H9 (cell line): ENCODE results near the gene KCTD5. TPM values are rescaled to one million over a fixed set of nuclear protein-coding genes. Genes with fewer than 3 reads are reported as not detected.

ENCODE experiments used
- DNase-seq: peaks from one replicate; pipeline ENCODE4 v3.0.0-alpha.2; 2017
- H2AFZ ChIP-seq: one replicate; pipeline ENCODE4 v1.6.1; 2013; ENCODE audit warnings: mild to moderate bottlenecking, low read length, control low read depth, moderate library complexity
- H2AK5ac ChIP-seq: 2 replicates; pipeline ENCODE4 v1.6.1; 2013; ENCODE audit warnings: low read length, control low read depth, mixed read lengths; ENCODE audit not compliant: insufficient read length
- H2BK120ac ChIP-seq: one replicate; pipeline ENCODE4 v1.6.1; 2013; ENCODE audit warnings: low read depth, mild to moderate bottlenecking, low read length, control low read depth, inconsistent platforms; ENCODE audit not compliant: poor library complexity, severe bottlenecking
- H2BK12ac ChIP-seq: 2 replicates; pipeline ENCODE4 v1.6.1; 2013; ENCODE audit warnings: low read length, control low read depth, mixed read lengths, low read depth; ENCODE audit not compliant: insufficient read length
- H2BK15ac ChIP-seq: 2 replicates; pipeline ENCODE4 v1.6.1; 2013; ENCODE audit warnings: low read depth, low read length, control low read depth
- H2BK20ac ChIP-seq: one replicate; pipeline ENCODE4 v1.6.1; 2013; ENCODE audit warnings: low read depth, mild to moderate bottlenecking, low read length, control low read depth, inconsistent platforms; ENCODE audit not compliant: poor library complexity, severe bottlenecking
- H2BK5ac ChIP-seq: 2 replicates; pipeline ENCODE4 v1.6.1; 2013; ENCODE audit warnings: low read length, control low read depth, mixed read lengths; ENCODE audit not compliant: insufficient read length
- H3K14ac ChIP-seq: 2 replicates; pipeline ENCODE4 v1.6.1; 2013; ENCODE audit warnings: low read length, control low read depth; ENCODE audit not compliant: insufficient read depth
- H3K18ac ChIP-seq: 2 replicates; pipeline ENCODE4 v1.6.1; 2013; ENCODE audit warnings: low read depth, mild to moderate bottlenecking, mixed read lengths, low read length, control low read depth; ENCODE audit not compliant: insufficient read length
- H3K23ac ChIP-seq: 2 replicates; pipeline ENCODE4 v1.6.1; 2013; ENCODE audit warnings: low read length, control low read depth, mixed read lengths, low read depth; ENCODE audit not compliant: insufficient read length
- H3K23me2 ChIP-seq: 2 replicates; pipeline ENCODE4 v1.6.1; 2013; ENCODE audit warnings: low read depth, mild to moderate bottlenecking, mixed read lengths, low read length, control low read depth; ENCODE audit not compliant: insufficient read length, poor library complexity, severe bottlenecking
- H3K27ac ChIP-seq: 2 replicates; pipeline ENCODE4 v1.5.1; 2013; ENCODE audit warnings: low read length, control low read depth, mixed read lengths, low read depth; ENCODE audit not compliant: insufficient read length
- H3K27me3 ChIP-seq: 2 replicates; pipeline ENCODE4 v1.6.1; 2013; ENCODE audit warnings: low read length, control low read depth, inconsistent platforms; ENCODE audit not compliant: insufficient read depth
- H3K4ac ChIP-seq: 2 replicates; pipeline ENCODE4 v1.6.1; 2013; ENCODE audit warnings: low read depth, mild to moderate bottlenecking, control low read depth, inconsistent platforms, low read length, moderate library complexity
- H3K4me1 ChIP-seq: 2 replicates; pipeline ENCODE4 v1.6.1; 2013; ENCODE audit warnings: low read length, control low read depth, inconsistent platforms; ENCODE audit not compliant: insufficient read depth
- H3K4me2 ChIP-seq: 2 replicates; pipeline ENCODE4 v1.6.1; 2013; ENCODE audit warnings: low read length, control low read depth, mixed read lengths; ENCODE audit not compliant: insufficient read length, insufficient read depth
- H3K56ac ChIP-seq: 2 replicates; pipeline ENCODE4 v1.6.1; 2013; ENCODE audit warnings: low read depth, mild to moderate bottlenecking, mixed read lengths, low read length, control low read depth; ENCODE audit not compliant: insufficient read length
- H3K79me1 ChIP-seq: 2 replicates; pipeline ENCODE4 v1.6.1; 2013; ENCODE audit warnings: low read depth, mild to moderate bottlenecking, moderate library complexity, low read length, control low read depth, inconsistent platforms; ENCODE audit not compliant: insufficient read depth, poor library complexity, severe bottlenecking
- H3K79me2 ChIP-seq: 2 replicates; pipeline ENCODE4 v1.6.1; 2013; ENCODE audit warnings: low read length, control low read depth, inconsistent platforms; ENCODE audit not compliant: insufficient read depth
- H3K9ac ChIP-seq: 2 replicates; pipeline ENCODE4 v1.6.1; 2013; ENCODE audit warnings: low read length, control low read depth, mixed read lengths; ENCODE audit not compliant: insufficient read length; ENCODE audit errors: extremely low read depth
- H3K9me3 ChIP-seq: one replicate; pipeline ENCODE4 v1.6.1; 2013; ENCODE audit warnings: low read depth, low read length, inconsistent platforms; ENCODE audit not compliant: control insufficient read depth
- H3T11ph ChIP-seq: one replicate; pipeline ENCODE4 v1.6.1; 2013; ENCODE audit warnings: mild to moderate bottlenecking, low read length, control low read depth, inconsistent platforms
- H4K20me1 ChIP-seq: one replicate; pipeline ENCODE4 v1.6.1; 2013; ENCODE audit not compliant: control insufficient read depth, insufficient read length, insufficient read depth
- H4K5ac ChIP-seq: 2 replicates; pipeline ENCODE4 v1.6.1; 2013; ENCODE audit warnings: low read depth, mild to moderate bottlenecking, mixed read lengths, low read length, control low read depth; ENCODE audit not compliant: insufficient read length
- H4K8ac ChIP-seq: replicated peaks from 2 replicates; pipeline ENCODE4 v1.6.1; 2013; ENCODE audit warnings: low read length, control low read depth, mixed read lengths, low read depth; ENCODE audit not compliant: insufficient read length
- H4K91ac ChIP-seq: 2 replicates; pipeline ENCODE4 v1.6.1; 2013; ENCODE audit warnings: low read depth, mild to moderate bottlenecking, moderate library complexity, mixed read lengths, low read length, control low read depth; ENCODE audit not compliant: insufficient read length
- H3K27ac Mint-ChIP-seq, 3 experiments: 2 replicates in 2 of 3; 3 replicates in 1 of 3; pipeline ENCODE4 v1.8.0; 2020 to 2021; ENCODE audit warnings: mixed read lengths in 3 of 3, mild to moderate bottlenecking in 1 of 3, moderate library complexity in 1 of 3
- H3K27me3 Mint-ChIP-seq: 2 replicates; pipeline ENCODE4 v1.8.0; 2021; ENCODE audit warnings: low read depth, mild to moderate bottlenecking, moderate library complexity, mixed read lengths
- H3K36me3 Mint-ChIP-seq, 3 experiments: 2 replicates in 2 of 3; 3 replicates in 1 of 3; pipeline ENCODE4 v1.8.0; 2020 to 2021; ENCODE audit warnings: low read depth in 3 of 3, mixed read lengths in 3 of 3; ENCODE audit not compliant: insufficient read depth in 1 of 3
- H3K4me1 Mint-ChIP-seq, 2 experiments: 2 replicates each; pipeline ENCODE4 v1.8.0; 2020; ENCODE audit warnings: mixed read lengths in 2 of 2
- H3K4me3 Mint-ChIP-seq, 2 experiments: 2 replicates in 1 of 2; 3 replicates in 1 of 2; pipeline ENCODE4 v1.8.0; 2020 to 2021; ENCODE audit warnings: mild to moderate bottlenecking in 2 of 2, mixed read lengths in 2 of 2, moderate library complexity in 1 of 2
- H3K9me3 Mint-ChIP-seq, 2 experiments: 2 replicates in 1 of 2; 3 replicates in 1 of 2; pipeline ENCODE4 v1.8.0; 2020; ENCODE audit warnings: mild to moderate bottlenecking in 2 of 2, mixed read lengths in 2 of 2, moderate library complexity in 1 of 2
- WGBS: extraction: QIAGEN DNeasy Blood & Tissue Kit; methylation state at CpG from one replicate; pipeline ENCODE4 v1.1.7; 2013; ENCODE audit warnings: missing lambda C conversion rate, low lambda C conversion rate, mixed read lengths; ENCODE audit not compliant: insufficient read length; ENCODE audit errors: extremely low coverage; 5-methylcytosine and 5-hydroxymethylcytosine counted together
- total RNA-seq: library from RNA; stranded (reverse); gene quantifications from 2 replicates; pipeline ENCODE4 v1.2.1, GENCODE V29; 2021
- TF ChIP-seq, protein P1 (sequence below): fragments of 200-600 bp; sonication (generic); conservative IDR thresholded peaks from 3 replicates; pipeline ENCODE4 v1.8.0; 2021; ENCODE audit warnings: antibody characterized with exemption, mild to moderate bottlenecking

The KCTD5 gene
- total RNA-seq, 1 experiment from 2014 or later, result 39.9 TPM

DNA sequence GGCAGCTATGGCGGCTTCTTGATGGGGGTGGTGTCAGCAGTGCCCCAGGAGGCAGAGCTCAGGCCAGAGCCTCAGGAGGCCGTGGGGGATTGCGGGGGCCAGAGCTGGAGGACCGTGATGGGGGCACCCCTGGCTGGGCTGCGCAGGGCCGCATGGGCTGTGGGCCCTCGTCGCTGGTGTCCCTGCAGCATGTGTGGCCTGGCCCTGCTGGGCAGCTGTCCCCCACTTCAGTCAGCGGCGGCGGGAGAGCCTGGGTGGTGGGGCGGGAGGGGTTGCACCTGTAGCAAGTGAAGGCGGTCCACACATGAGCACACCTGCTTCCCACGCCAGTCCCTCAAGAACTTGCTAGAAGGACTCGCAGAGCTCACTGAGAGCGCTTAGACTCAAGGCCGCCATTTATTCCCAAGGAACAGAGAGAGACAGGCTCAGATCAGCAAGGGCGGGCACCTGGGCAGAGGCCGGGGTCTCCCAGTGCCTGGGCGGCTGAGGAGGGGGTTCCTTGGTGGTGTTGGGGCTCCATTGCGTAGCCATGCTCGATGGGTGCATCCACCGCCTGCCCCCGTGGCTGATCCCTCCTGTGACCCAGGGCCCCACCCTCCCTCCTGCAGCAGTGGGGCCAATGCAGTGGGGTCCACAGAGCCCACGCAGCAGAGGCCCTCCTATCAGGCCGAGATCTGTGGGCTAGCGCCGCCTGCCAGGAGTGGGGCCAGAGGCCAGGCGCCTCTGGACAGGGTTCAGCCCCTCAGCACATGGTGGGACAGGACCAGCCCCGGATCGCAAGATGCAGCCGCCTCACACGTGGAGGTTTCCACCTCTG lies 22.1 kb downstream of the KCTD5 start:
- H3K9ac ChIP-seq, result no peak overlapping the region
- H2AFZ ChIP-seq, result no peak overlapping the region
- no peak overlapping the region for H4K91ac ChIP-seq
- no peak overlapping the region for H3T11ph ChIP-seq
- Mint-ChIP-seq H3K4me3 (no peak overlapping the region), H3K27ac (no peak overlapping the region), H3K36me3 (peaks cover 3 to 32% (median 21%) of the 10 kb centered on the region in 3 experiments; a peak in 5 of 7 replicates), H3K4me1 (no peaks in the 10 kb centered on the region), H3K9me3 (no peaks in the 10 kb centered on the region), H3K27me3 (no peaks in the 10 kb centered on the region)
- H3K79me2 ChIP-seq, result no peaks in the 10 kb centered on the region
- H3K27me3 ChIP-seq, result no peaks in the 10 kb centered on the region
- no peak overlapping the region for H2BK120ac ChIP-seq
- H3K18ac ChIP-seq, result no peak overlapping the region
- no peak overlapping the region for H3K23ac ChIP-seq
- H4K20me1 ChIP-seq, result no peaks in the 10 kb centered on the region
- no peaks in the 10 kb centered on the region for H3K9me3 ChIP-seq
- H3K79me1 ChIP-seq, result no peaks in the 10 kb centered on the region
- H3K23me2 ChIP-seq, result no peaks in the 10 kb centered on the region
- no peak overlapping the region for H3K56ac ChIP-seq
- H2BK5ac ChIP-seq, result no peak overlapping the region
- H2AK5ac ChIP-seq, result no peak overlapping the region
- no peak overlapping the region for H3K27ac ChIP-seq
- no peak overlapping the region for H2BK15ac ChIP-seq
- no peak overlapping the region for H3K4ac ChIP-seq
- H4K8ac ChIP-seq, result no peak overlapping the region
- H4K5ac ChIP-seq, result no peak overlapping the region
- H3K14ac ChIP-seq, result no peak overlapping the region
- H3K4me1 ChIP-seq, result no peaks in the 10 kb centered on the region
- TF ChIP-seq, protein P1, sequence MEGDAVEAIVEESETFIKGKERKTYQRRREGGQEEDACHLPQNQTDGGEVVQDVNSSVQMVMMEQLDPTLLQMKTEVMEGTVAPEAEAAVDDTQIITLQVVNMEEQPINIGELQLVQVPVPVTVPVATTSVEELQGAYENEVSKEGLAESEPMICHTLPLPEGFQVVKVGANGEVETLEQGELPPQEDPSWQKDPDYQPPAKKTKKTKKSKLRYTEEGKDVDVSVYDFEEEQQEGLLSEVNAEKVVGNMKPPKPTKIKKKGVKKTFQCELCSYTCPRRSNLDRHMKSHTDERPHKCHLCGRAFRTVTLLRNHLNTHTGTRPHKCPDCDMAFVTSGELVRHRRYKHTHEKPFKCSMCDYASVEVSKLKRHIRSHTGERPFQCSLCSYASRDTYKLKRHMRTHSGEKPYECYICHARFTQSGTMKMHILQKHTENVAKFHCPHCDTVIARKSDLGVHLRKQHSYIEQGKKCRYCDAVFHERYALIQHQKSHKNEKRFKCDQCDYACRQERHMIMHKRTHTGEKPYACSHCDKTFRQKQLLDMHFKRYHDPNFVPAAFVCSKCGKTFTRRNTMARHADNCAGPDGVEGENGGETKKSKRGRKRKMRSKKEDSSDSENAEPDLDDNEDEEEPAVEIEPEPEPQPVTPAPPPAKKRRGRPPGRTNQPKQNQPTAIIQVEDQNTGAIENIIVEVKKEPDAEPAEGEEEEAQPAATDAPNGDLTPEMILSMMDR, result no peak
- H3K4me2 ChIP-seq, result no peak overlapping the region
- WGBS, result no CpG with 5 or more reads among the region's 33 CpGs
- no peak overlapping the region for H2BK20ac ChIP-seq
- DNase-seq, result no peak
- no peak overlapping the region for H2BK12ac ChIP-seq
